ENCODE data around the gene SALL1.

The SALL1 gene

DNA sequence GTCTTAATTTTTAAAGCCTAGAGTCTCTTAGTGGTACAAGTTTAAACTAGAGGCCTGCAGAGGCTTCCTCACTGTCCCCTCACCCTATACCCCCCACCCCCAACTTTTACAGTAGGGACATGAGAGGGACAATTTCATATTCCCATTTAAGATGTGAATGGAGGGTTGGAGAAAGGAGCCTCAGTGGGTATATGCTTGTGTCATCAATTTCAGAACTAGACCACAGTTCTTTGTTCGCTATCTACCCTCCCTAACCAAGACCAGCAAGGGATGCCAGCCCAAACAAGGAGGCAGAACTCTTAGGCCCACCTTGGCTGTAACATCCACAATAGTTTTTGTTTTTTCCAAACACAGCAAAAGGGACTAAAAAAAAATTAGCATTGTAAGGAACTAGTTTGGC is 14.0 kb upstream of the SALL1 start:
- H3K27me3 ChIP-seq (replicated peaks; ENCODE audit: insufficient read depth, low read length), result no peaks in the 10 kb centered on the region
- no peak overlapping the region for H3K4me3 ChIP-seq (ENCODE audit: low read length)
- H2AFZ ChIP-seq (ENCODE audit: low read length), result no peak overlapping the region
- H4K20me1 ChIP-seq (ENCODE audit: insufficient read depth, low read length), result no peaks in the 10 kb centered on the region
- TF ChIP-seq, protein P1, sequence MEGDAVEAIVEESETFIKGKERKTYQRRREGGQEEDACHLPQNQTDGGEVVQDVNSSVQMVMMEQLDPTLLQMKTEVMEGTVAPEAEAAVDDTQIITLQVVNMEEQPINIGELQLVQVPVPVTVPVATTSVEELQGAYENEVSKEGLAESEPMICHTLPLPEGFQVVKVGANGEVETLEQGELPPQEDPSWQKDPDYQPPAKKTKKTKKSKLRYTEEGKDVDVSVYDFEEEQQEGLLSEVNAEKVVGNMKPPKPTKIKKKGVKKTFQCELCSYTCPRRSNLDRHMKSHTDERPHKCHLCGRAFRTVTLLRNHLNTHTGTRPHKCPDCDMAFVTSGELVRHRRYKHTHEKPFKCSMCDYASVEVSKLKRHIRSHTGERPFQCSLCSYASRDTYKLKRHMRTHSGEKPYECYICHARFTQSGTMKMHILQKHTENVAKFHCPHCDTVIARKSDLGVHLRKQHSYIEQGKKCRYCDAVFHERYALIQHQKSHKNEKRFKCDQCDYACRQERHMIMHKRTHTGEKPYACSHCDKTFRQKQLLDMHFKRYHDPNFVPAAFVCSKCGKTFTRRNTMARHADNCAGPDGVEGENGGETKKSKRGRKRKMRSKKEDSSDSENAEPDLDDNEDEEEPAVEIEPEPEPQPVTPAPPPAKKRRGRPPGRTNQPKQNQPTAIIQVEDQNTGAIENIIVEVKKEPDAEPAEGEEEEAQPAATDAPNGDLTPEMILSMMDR (IDR thresholded peaks at IDR 0.05; ENCODE audit: low read length), result no peak
- TF ChIP-seq EZH2 (optimal IDR thresholded peaks at IDR 0.05; ENCODE audit: low read depth, low read length) (no peak), EZH2phosphoT487 (IDR thresholded peaks at IDR 0.05; ENCODE audit: low read length) (no peak)
- no peak overlapping the region for H3K27ac ChIP-seq (ENCODE audit: low read length)
- H3K36me3 ChIP-seq (replicated peaks; ENCODE audit: insufficient read depth, low read length), result no peaks in the 10 kb centered on the region
- no peaks in the 10 kb centered on the region for H3K79me2 ChIP-seq (ENCODE audit: low read length)
- H3K4me2 ChIP-seq (ENCODE audit: low read depth, low read length), result no peak overlapping the region
- H3K9ac ChIP-seq (ENCODE audit: low read length), result no peak overlapping the region
- DNase-seq, result no peak
- H3K9me3 ChIP-seq (replicated peaks; ENCODE audit: insufficient read depth, low read length), result no peaks in the 10 kb centered on the region
- H3K4me1 ChIP-seq (ENCODE audit: low read length), result no peaks in the 10 kb centered on the region
- H3K9me2 ChIP-seq (replicated peaks; ENCODE audit: insufficient read depth, low read length), result no peaks in the 10 kb centered on the region
- no peaks in the 10 kb centered on the region for H3F3A ChIP-seq (ENCODE audit: insufficient read depth, low read length)

DNA sequence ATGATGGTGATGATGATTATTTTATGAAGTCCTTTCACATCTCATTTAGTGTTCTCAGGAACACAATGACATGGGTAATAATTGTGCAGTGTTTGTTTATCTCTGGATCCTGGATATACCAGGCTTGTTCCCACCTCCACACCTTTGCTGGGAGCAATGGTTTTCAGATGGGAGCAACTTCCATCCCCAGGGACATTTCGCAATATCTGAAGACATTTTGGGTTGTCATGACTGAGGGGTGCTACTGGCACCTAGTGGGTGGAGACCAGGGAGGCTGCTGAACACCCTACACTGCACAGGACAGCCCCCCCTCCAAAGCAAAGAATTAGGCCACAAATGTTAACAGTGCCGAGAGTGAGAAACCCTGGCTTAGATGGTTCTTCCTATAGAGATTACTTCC is 13.5 kb upstream of the SALL1 start:
- Histone ChIP-seq H4K20me1 (ENCODE audit: insufficient read depth, low read length) (no peaks in the 10 kb centered on the region), H3K9me3 (replicated peaks; ENCODE audit: insufficient read depth, low read length) (no peaks in the 10 kb centered on the region), H3K4me1 (ENCODE audit: low read length) (no peaks in the 10 kb centered on the region), H3K36me3 (replicated peaks; ENCODE audit: insufficient read depth, low read length) (no peaks in the 10 kb centered on the region), H3K79me2 (ENCODE audit: low read length) (no peaks in the 10 kb centered on the region), H3K9ac (ENCODE audit: low read length) (no peak overlapping the region), H2AFZ (ENCODE audit: low read length) (no peak overlapping the region), H3K4me2 (ENCODE audit: low read depth, low read length) (no peak overlapping the region), H3K9me2 (replicated peaks; ENCODE audit: insufficient read depth, low read length) (no peaks in the 10 kb centered on the region), H3F3A (ENCODE audit: insufficient read depth, low read length) (no peaks in the 10 kb centered on the region), H3K4me3 (ENCODE audit: low read length) (no peak overlapping the region), H3K27me3 (replicated peaks; ENCODE audit: insufficient read depth, low read length) (no peaks in the 10 kb centered on the region), H3K27ac (ENCODE audit: low read length) (no peak overlapping the region)
- TF ChIP-seq EZH2 (optimal IDR thresholded peaks at IDR 0.05; ENCODE audit: low read depth, low read length) (no peak), EZH2phosphoT487 (IDR thresholded peaks at IDR 0.05; ENCODE audit: low read length) (no peak)
- TF ChIP-seq, protein P1 (IDR thresholded peaks at IDR 0.05; ENCODE audit: low read length), result no peak
- DNase-seq, result no peak

DNA sequence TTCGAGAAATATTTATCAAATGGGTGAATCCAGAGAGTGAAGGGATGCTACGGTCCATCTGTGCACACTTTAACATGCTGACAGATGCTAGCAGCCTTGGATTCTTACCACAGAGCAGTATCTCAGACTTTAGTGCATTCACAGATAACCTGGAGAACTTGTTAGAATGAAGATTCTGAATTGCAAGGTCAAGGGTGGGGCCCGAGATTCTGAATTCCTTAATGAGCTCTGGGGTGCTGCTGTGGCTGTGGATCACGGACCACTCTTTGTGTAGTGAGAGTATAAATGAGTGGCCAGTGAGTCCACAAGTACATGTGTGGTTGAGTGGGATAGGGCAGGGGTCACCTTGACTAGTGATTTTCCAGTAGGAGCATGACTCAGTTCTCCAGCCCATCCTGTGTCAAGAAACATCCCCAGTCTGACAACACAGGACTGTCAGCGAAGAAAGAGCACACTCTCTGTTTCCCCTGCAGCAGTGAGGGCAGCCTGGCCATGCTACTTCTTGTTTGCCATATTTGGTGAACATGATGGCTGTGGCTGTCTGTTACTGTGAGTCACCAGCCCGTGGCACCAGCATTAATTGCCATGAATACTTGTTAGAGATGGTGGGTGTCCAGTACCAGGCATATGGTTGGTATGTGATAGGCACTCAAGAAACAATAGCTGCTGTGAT is 13.0 kb upstream of the SALL1 start:
- no peaks in the 10 kb centered on the region for H3K4me1 ChIP-seq (ENCODE audit: low read length)

More for the DNA sequence above, 13.0 kb upstream of the SALL1 start:
- Histone ChIP-seq H3F3A (ENCODE audit: insufficient read depth, low read length) (no peaks in the 10 kb centered on the region), H3K9me3 (replicated peaks; ENCODE audit: insufficient read depth, low read length) (no peaks in the 10 kb centered on the region), H2AFZ (ENCODE audit: low read length) (no peak overlapping the region), H3K27ac (ENCODE audit: low read length) (no peak overlapping the region), H4K20me1 (ENCODE audit: insufficient read depth, low read length) (no peaks in the 10 kb centered on the region), H3K4me2 (ENCODE audit: low read depth, low read length) (no peak overlapping the region), H3K27me3 (replicated peaks; ENCODE audit: insufficient read depth, low read length) (no peaks in the 10 kb centered on the region), H3K9ac (ENCODE audit: low read length) (no peak overlapping the region), H3K36me3 (replicated peaks; ENCODE audit: insufficient read depth, low read length) (no peaks in the 10 kb centered on the region), H3K9me2 (replicated peaks; ENCODE audit: insufficient read depth, low read length) (no peaks in the 10 kb centered on the region), H3K4me3 (ENCODE audit: low read length) (no peak overlapping the region), H3K79me2 (ENCODE audit: low read length) (no peaks in the 10 kb centered on the region)
- TF ChIP-seq EZH2phosphoT487 (IDR thresholded peaks at IDR 0.05; ENCODE audit: low read length) (no peak), EZH2 (optimal IDR thresholded peaks at IDR 0.05; ENCODE audit: low read depth, low read length) (no peak)
- TF ChIP-seq, protein P1 (IDR thresholded peaks at IDR 0.05; ENCODE audit: low read length), result no peak
- no peak for DNase-seq

All from MM.1S (cell line).